ENCODE data around the gene NFKB1. TPM values are rescaled to one million over a fixed set of nuclear protein-coding genes. Genes with fewer than 3 reads are reported as not detected.

The NFKB1 gene
- total and polyA plus RNA-seq, 9 of the 15 experiments (the other 6 are each of a cell fraction or from before 2014, with no cell fraction given): 2.4 to 14.5 (median 10.3) TPM

DNA sequence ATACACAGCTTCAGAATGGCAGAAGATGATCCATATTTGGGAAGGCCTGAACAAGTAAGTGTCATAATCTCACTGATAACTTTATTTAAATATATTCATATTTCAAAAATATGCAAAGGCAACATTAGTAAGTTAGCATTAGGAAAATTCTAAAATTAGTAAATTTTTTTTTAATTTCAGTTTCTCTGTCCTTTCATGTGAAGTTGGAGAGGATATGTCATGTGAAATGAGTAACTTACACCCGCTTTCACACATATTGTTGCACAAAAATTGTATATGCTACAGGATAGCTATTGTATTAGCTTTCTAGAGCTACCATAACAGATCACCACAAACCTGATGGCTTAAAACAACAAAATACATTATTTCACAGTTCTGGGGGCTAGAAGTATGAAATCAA, 24.3 kb downstream of the NFKB1 start (continued):
- TF ChIP-seq, protein P1, sequence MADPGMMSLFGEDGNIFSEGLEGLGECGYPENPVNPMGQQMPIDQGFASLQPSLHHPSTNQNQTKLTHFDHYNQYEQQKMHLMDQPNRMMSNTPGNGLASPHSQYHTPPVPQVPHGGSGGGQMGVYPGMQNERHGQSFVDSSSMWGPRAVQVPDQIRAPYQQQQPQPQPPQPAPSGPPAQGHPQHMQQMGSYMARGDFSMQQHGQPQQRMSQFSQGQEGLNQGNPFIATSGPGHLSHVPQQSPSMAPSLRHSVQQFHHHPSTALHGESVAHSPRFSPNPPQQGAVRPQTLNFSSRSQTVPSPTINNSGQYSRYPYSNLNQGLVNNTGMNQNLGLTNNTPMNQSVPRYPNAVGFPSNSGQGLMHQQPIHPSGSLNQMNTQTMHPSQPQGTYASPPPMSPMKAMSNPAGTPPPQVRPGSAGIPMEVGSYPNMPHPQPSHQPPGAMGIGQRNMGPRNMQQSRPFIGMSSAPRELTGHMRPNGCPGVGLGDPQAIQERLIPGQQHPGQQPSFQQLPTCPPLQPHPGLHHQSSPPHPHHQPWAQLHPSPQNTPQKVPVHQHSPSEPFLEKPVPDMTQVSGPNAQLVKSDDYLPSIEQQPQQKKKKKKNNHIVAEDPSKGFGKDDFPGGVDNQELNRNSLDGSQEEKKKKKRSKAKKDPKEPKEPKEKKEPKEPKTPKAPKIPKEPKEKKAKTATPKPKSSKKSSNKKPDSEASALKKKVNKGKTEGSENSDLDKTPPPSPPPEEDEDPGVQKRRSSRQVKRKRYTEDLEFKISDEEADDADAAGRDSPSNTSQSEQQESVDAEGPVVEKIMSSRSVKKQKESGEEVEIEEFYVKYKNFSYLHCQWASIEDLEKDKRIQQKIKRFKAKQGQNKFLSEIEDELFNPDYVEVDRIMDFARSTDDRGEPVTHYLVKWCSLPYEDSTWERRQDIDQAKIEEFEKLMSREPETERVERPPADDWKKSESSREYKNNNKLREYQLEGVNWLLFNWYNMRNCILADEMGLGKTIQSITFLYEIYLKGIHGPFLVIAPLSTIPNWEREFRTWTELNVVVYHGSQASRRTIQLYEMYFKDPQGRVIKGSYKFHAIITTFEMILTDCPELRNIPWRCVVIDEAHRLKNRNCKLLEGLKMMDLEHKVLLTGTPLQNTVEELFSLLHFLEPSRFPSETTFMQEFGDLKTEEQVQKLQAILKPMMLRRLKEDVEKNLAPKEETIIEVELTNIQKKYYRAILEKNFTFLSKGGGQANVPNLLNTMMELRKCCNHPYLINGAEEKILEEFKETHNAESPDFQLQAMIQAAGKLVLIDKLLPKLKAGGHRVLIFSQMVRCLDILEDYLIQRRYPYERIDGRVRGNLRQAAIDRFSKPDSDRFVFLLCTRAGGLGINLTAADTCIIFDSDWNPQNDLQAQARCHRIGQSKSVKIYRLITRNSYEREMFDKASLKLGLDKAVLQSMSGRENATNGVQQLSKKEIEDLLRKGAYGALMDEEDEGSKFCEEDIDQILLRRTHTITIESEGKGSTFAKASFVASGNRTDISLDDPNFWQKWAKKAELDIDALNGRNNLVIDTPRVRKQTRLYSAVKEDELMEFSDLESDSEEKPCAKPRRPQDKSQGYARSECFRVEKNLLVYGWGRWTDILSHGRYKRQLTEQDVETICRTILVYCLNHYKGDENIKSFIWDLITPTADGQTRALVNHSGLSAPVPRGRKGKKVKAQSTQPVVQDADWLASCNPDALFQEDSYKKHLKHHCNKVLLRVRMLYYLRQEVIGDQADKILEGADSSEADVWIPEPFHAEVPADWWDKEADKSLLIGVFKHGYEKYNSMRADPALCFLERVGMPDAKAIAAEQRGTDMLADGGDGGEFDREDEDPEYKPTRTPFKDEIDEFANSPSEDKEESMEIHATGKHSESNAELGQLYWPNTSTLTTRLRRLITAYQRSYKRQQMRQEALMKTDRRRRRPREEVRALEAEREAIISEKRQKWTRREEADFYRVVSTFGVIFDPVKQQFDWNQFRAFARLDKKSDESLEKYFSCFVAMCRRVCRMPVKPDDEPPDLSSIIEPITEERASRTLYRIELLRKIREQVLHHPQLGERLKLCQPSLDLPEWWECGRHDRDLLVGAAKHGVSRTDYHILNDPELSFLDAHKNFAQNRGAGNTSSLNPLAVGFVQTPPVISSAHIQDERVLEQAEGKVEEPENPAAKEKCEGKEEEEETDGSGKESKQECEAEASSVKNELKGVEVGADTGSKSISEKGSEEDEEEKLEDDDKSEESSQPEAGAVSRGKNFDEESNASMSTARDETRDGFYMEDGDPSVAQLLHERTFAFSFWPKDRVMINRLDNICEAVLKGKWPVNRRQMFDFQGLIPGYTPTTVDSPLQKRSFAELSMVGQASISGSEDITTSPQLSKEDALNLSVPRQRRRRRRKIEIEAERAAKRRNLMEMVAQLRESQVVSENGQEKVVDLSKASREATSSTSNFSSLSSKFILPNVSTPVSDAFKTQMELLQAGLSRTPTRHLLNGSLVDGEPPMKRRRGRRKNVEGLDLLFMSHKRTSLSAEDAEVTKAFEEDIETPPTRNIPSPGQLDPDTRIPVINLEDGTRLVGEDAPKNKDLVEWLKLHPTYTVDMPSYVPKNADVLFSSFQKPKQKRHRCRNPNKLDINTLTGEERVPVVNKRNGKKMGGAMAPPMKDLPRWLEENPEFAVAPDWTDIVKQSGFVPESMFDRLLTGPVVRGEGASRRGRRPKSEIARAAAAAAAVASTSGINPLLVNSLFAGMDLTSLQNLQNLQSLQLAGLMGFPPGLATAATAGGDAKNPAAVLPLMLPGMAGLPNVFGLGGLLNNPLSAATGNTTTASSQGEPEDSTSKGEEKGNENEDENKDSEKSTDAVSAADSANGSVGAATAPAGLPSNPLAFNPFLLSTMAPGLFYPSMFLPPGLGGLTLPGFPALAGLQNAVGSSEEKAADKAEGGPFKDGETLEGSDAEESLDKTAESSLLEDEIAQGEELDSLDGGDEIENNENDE (IDR thresholded peaks at IDR 0.05; ENCODE audit: low read depth, low read length): no peak
- TF ChIP-seq MEIS2 (IDR thresholded peaks at IDR 0.05; ENCODE audit: partially characterized antibody): no peak
- TF ChIP-seq SAFB2 (IDR thresholded peaks at IDR 0.05; ENCODE audit: borderline replicate concordance, low read depth, low read length, severe bottlenecking): no peak
- TF ChIP-seq RBM14 (IDR thresholded peaks at IDR 0.05; ENCODE audit: borderline replicate concordance, insufficient read depth, low read depth, low read length): no peak
- no peak for TF ChIP-seq TCFL5 (CRISPR knock-in tag; conservative IDR thresholded peaks at IDR 0.05)
- TF ChIP-seq, protein P2, sequence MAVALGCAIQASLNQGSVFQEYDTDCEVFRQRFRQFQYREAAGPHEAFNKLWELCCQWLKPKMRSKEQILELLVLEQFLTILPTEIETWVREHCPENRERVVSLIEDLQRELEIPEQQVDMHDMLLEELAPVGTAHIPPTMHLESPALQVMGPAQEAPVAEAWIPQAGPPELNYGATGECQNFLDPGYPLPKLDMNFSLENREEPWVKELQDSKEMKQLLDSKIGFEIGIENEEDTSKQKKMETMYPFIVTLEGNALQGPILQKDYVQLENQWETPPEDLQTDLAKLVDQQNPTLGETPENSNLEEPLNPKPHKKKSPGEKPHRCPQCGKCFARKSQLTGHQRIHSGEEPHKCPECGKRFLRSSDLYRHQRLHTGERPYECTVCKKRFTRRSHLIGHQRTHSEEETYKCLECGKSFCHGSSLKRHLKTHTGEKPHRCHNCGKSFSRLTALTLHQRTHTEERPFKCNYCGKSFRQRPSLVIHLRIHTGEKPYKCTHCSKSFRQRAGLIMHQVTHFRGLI (CRISPR knock-in tag; IDR thresholded peaks at IDR 0.05): no peak
- no peak for TF ChIP-seq JUNB (CRISPR knock-in tag; conservative IDR thresholded peaks at IDR 0.05)
- no peak for TF ChIP-seq BRF2 (IDR thresholded peaks at IDR 0.05; ENCODE audit: borderline replicate concordance, insufficient read depth, insufficient read length)
- TF ChIP-seq HOXB6 (CRISPR knock-in tag; IDR thresholded peaks at IDR 0.05; ENCODE audit: borderline replicate concordance): no peak

Data from K562 (cell line).